GM12864 (cell line): Measurements from ENCODE around the gene HLA-DQB2.
"Not testable (repeated sequence)": the region's sequence is repeated elsewhere in the genome, so short reads cannot be mapped to it uniquely, and the experiment has no call there.

Experiments used
- DNase-seq: peaks from one replicate; pipeline ENCODE4 v3.0.0-alpha.2; 2011; ENCODE audit warnings: low read depth
- H3K4me3 ChIP-seq: 2 replicates; pipeline ENCODE4 v1.5.1; 2011; ENCODE audit warnings: mild to moderate bottlenecking, low read depth, low read length, control low read depth
- TF ChIP-seq, protein P1 (sequence below): IDR thresholded peaks from 2 replicates; pipeline ENCODE4 v1.5.1; 2011; ENCODE audit warnings: low read depth, mild to moderate bottlenecking, moderate library complexity, low read length, control low read depth, inconsistent platforms; ENCODE audit errors: missing control alignments

Gene HLA-DQB2

GRCh38 chr6:32796848-32797776, 33.8 kb upstream of the HLA-DQB2 start:
- TF ChIP-seq, protein P1, sequence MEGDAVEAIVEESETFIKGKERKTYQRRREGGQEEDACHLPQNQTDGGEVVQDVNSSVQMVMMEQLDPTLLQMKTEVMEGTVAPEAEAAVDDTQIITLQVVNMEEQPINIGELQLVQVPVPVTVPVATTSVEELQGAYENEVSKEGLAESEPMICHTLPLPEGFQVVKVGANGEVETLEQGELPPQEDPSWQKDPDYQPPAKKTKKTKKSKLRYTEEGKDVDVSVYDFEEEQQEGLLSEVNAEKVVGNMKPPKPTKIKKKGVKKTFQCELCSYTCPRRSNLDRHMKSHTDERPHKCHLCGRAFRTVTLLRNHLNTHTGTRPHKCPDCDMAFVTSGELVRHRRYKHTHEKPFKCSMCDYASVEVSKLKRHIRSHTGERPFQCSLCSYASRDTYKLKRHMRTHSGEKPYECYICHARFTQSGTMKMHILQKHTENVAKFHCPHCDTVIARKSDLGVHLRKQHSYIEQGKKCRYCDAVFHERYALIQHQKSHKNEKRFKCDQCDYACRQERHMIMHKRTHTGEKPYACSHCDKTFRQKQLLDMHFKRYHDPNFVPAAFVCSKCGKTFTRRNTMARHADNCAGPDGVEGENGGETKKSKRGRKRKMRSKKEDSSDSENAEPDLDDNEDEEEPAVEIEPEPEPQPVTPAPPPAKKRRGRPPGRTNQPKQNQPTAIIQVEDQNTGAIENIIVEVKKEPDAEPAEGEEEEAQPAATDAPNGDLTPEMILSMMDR = peak; percentile 82
- no peak for DNase-seq
- peak overlapping the region; percentile 26; the same call in 1 of the 2 replicates for H3K4me3 ChIP-seq

DNA sequence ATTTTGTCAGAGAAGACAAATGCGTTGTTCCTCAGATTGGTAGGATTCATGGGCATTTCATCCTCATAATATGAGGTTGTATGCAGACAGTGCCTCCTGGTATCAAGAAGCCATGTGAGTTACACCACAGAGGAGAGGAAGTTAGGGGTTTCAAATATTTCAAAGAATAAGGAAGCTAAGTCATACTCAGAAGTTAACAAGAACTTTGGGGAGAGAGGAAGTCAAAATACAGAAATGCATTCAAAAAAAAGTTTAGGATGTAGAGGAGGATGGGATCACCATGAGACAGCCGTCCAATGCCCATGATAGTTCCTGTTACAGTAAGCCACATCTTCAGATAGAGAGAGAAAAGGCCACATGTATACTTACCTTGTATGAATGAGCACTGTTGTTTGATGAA, 31.2 kb upstream of the HLA-DQB2 start:
- DNase-seq = no peak
- TF ChIP-seq, protein P1 = no peak
- no peak overlapping the region for H3K4me3 ChIP-seq

DNA sequence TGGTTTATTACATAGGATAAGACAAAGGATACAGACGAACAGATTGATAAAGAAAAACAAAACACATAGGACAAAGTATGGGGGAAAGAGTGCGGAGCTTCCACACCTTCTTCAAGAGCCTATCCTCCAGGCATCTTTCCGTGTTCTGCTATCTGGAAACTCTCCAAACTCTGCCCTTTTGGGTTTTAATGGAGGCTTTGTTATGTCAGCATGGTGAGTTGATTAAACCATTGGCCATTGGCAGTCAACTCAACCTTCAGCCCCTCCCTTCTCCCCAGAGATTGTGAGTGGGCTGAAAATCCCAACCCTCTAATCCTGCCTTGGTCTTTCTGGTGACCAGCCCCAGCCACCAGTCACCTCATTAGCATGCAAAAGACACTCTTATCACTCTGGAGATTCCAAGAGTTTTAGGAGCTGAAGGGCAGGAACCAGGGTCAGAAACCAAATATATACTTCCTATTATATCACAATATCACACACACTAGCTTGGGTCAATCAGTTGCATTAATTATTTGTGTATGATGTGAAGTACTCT, 29.6 kb upstream of the HLA-DQB2 start:
- TF ChIP-seq, protein P1 = no peak
- H3K4me3 ChIP-seq = no peak overlapping the region
- no peak for DNase-seq

- no peak for DNase-seq
- H3K4me3 ChIP-seq = no peak overlapping the region
- TF ChIP-seq, protein P1 = no peak
Measured at GRCh38 chr6:32790306-32790705, 27.0 kb upstream of the HLA-DQB2 start.

DNA sequence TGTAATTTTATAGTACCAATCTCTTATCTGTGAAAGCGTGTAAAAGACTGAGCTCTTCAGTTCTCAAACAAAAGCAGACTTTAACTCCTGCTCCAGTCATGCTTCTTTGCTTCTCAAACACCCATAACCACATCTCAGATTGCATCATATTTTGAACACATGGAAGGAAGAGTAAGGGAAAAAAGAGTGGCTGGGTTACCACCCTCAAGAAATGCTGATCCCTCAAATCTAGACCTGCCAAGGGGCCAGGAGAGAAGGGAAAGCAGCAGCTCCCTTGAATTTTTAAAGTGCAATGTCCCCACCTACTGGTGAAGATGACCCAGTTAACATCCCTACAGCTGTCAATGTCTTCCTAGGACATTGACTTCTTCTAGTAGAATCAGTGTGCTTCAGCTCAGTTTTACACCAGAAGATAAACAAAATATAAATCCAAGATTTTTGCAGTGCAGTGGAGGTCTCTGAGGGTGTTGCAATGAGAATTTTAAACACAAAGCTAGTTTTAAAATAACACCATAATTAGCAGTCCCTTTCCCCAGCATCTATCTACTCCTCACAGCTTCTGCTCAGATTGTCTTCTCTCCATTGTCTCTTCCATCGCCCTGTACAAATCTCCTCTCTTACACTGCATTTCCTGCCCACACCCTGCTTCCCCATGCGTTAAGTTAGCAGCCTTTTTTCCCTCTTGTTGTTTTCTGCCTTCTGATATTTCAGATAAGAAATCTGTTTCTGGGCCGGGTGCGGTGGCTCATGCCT, 22.6 kb upstream of the HLA-DQB2 start:
- TF ChIP-seq, protein P1 = peak; percentile 67
- no peak for DNase-seq
- H3K4me3 ChIP-seq = no peak overlapping the region

GRCh38 chr6:32782923-32783322, 19.6 kb upstream of the HLA-DQB2 start:
- H3K4me3 ChIP-seq, DNase-seq: not testable (repeated sequence)

- H3K4me3 ChIP-seq = no peak overlapping the region
- TF ChIP-seq, protein P1 = no peak
- no peak for DNase-seq
Measured at GRCh38 chr6:32779036-32779435, 15.7 kb upstream of the HLA-DQB2 start.
